ENCODE measurements around the gene SBNO2.
A peak's percentile ranks its signal among the peaks of the same experiment; 100 is the strongest.
"Not testable (repeated sequence)": the region's sequence is repeated elsewhere in the genome, so short reads cannot be mapped to it uniquely, and the experiment has no call there.

Gene SBNO2

GRCh38 chr19:1132552-1133383, 41.3 kb downstream of the SBNO2 start:
- DNase-seq: peak in 1 of 2 donors; percentile 34

GRCh38 chr19:1131718-1132551, 42.1 kb downstream of the SBNO2 start:
- peak; percentile 83 to 86 for DNase-seq

- DNase-seq: peak; percentile 18 to 34
Observed at GRCh38 chr19:1130771-1131717, 43.0 kb downstream of the SBNO2 start.

GRCh38 chr19:1129535-1129934, 44.5 kb downstream of the SBNO2 start:
- no peak for DNase-seq

- not testable (repeated sequence) for DNase-seq
Observed at GRCh38 chr19:1129084-1129483, 45.0 kb downstream of the SBNO2 start.

GRCh38 chr19:1128106-1128505, 46.0 kb downstream of the SBNO2 start:
- no peak for DNase-seq

GRCh38 chr19:1126984-1127760, 46.9 kb downstream of the SBNO2 start:
- no peak for DNase-seq

GRCh38 chr19:1125601-1126467, 48.2 kb downstream of the SBNO2 start:
- no peak for DNase-seq

GRCh38 chr19:1123885-1124677, 50.0 kb downstream of the SBNO2 start:
- DNase-seq: no peak

GRCh38 chr19:1123381-1123780, 50.7 kb downstream of the SBNO2 start:
- DNase-seq: no peak

GRCh38 chr19:1122972-1123363, 51.1 kb downstream of the SBNO2 start:
- peak; percentile 73 for DNase-seq

- no peak for DNase-seq
Observed at GRCh38 chr19:1122021-1122971, 51.8 kb downstream of the SBNO2 start.

GRCh38 chr19:1121395-1121794, 52.7 kb downstream of the SBNO2 start:
- no peak for DNase-seq

- no peak for DNase-seq
Observed at GRCh38 chr19:1119475-1120217, 54.4 kb downstream of the SBNO2 start.

- DNase-seq: no peak
Observed at GRCh38 chr19:1118999-1119398, 55.1 kb downstream of the SBNO2 start.

- DNase-seq: no peak
Observed at GRCh38 chr19:1117654-1118053, 56.4 kb downstream of the SBNO2 start.

GRCh38 chr19:1116726-1117581, 57.1 kb downstream of the SBNO2 start:
- no peak for DNase-seq
